Caco-2 (cell line): ENCODE measurements around the gene ATP6V0C. TPM values are rescaled to one million over a fixed set of nuclear protein-coding genes. Genes with fewer than 3 reads are reported as not detected.

Experiments used
- BruUV-seq: library from RNA; stranded (reverse); fragments of 400-500 nt; replicated peaks from 2 replicates; lab custom pipeline; 2021; lab: Mats Ljungman, UMichigan
- CTCF ChIA-PET: fragments of 300-600 bp; sonication (Branson Sonifier 250); formaldehyde crosslinking; loops from one replicate; lab custom pipeline; 2022; ENCODE audit warnings: antibody characterized with exemption; lab: Charles Lee
- POLR2A ChIA-PET: fragments of 300-600 bp; sonication (Branson Sonifier 250); formaldehyde crosslinking; loops from one replicate; lab custom pipeline; 2022; ENCODE audit warnings: antibody characterized with exemption; lab: Charles Lee
- DNase-seq, 2 experiments: peaks; one replicate each; pipeline versions ENCODE4 v3.0.0 to v3.0.0-alpha.2; 2020 to 2022
- H3K27me3 ChIP-seq: replicated peaks from 2 replicates; pipeline ENCODE4 v1.6.0; 2011; ENCODE audit warnings: low read length; ENCODE audit not compliant: control insufficient read depth, insufficient read depth
- H3K36me3 ChIP-seq: 2 replicates; pipeline ENCODE4 v1.5.1; 2011; ENCODE audit warnings: low read length; ENCODE audit not compliant: control insufficient read depth, insufficient read depth
- H3K4me1 ChIP-seq: fragments of 250-450 bp; sonication (Bioruptor Pico); 2 replicates; pipeline ENCODE4 v1.5.1; 2020; ENCODE audit warnings: mild to moderate bottlenecking
- H3K4me3 ChIP-seq: 2 replicates; pipeline ENCODE4 v1.5.1; 2011; ENCODE audit warnings: low read depth, mild to moderate bottlenecking, control low read depth, low read length
- H3K9me3 ChIP-seq: fragments of 250-450 bp; sonication (Bioruptor Pico); 2 replicates; pipeline ENCODE4 v1.5.1; 2020; ENCODE audit warnings: mild to moderate bottlenecking, moderate library complexity
- H3K27ac Mint-ChIP-seq: one replicate; pipeline ENCODE4 v1.8.0; 2022; ENCODE audit warnings: mixed read lengths; ENCODE audit not compliant: unreplicated experiment
- H3K27me3 Mint-ChIP-seq: one replicate; pipeline ENCODE4 v1.8.0; 2022; ENCODE audit warnings: mixed read lengths; ENCODE audit not compliant: insufficient read depth, unreplicated experiment
- H3K36me3 Mint-ChIP-seq: one replicate; pipeline ENCODE4 v1.8.0; 2022; ENCODE audit warnings: mild to moderate bottlenecking, mixed read lengths; ENCODE audit not compliant: insufficient read depth, unreplicated experiment
- H3K4me1 Mint-ChIP-seq: one replicate; pipeline ENCODE4 v1.8.0; 2022; ENCODE audit warnings: low read depth, mixed read lengths; ENCODE audit not compliant: unreplicated experiment
- H3K4me3 Mint-ChIP-seq: one replicate; pipeline ENCODE4 v1.8.0; 2022; ENCODE audit warnings: mild to moderate bottlenecking, moderate library complexity, mixed read lengths; ENCODE audit not compliant: unreplicated experiment
- H3K9me3 Mint-ChIP-seq: one replicate; pipeline ENCODE4 v1.8.0; 2022; ENCODE audit warnings: mixed read lengths; ENCODE audit not compliant: unreplicated experiment
- CTCF ChIP-seq, 2 experiments: fragments of 200-600 bp in 1 of 2; IDR thresholded peaks; 1 replicate in 1 of 2; 2 replicates in 1 of 2; pipeline versions ENCODE4 v1.5.1 to v1.8.0; 2011 to 2022; ENCODE audit warnings: antibody characterized with exemption in 1 of 2, control low read depth in 1 of 2, inconsistent platforms in 1 of 2, low read depth in 1 of 2, low read length in 1 of 2, mild to moderate bottlenecking in 1 of 2, moderate library complexity in 1 of 2; ENCODE audit not compliant: insufficient read depth in 1 of 2, severe bottlenecking in 1 of 2, unreplicated experiment in 1 of 2
- intact Hi-C: fragments of 100-400 bp; cut with micrococcal nuclease; formaldehyde crosslinking; loops from one replicate; pipeline ENCODE4 v1.10.0; 2022; ENCODE audit not compliant: unreplicated experiment
- total RNA-seq: library from RNA; stranded (reverse); gene quantifications from 2 replicates; pipeline ENCODE4 v1.2.3, GENCODE V29; 2022

Gene ATP6V0C
- total RNA-seq, 1 experiment from 2014 or later: 200 TPM

DNA sequence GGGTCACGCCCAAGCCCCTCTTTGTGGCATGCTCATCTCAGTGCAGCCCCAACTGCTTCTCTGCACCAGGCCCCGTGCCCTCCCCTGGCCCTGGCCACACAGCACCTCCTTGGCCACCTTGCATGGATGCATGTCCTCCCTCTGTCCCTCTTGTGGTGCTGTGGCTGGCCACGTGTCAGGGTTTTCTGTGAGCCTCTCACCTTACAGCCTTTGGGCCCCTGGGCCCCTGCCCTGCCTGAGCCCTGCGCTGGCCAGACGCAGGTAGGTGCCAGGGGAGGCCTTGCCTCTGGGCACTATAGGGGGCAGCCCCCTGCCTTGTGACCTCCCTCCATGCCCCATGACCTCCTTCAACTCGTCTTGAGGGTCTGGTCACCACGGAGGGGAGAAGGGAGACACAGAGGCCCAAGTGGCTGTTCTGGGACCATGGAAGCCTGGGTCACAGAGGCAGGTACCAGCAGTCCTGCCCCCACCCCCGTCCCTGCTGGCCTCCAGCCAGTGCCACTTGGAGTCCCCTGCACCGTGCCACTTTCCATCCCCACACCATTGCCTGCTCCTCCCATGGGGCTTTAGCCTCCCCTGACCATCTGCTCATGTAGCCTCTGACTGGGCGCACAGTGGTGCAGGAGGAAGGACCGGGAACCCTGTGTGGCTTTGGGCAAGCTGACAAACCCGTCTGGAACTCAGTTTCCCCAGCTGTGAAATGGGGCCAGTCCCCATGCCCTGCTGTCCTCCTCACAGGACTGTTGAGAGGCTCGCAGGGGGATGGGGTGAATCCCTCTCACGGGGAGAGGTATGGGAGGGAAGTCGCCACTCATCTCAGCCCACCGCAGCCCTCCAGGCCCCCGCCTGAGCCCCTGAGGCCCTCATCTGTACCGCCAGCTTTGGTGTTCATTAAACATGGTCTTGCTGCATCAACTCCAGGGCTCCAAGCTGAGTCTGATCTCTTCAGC, 11.5 kb upstream of the ATP6V0C start:
- ChIA-PET POLR2A (no interaction called here), CTCF (interaction anchor here (0.6 to 1.9 kb wide), 10 partner anchors 10 to 308 kb away, joined by 3 to 14 read pairs (median 6); partner anchors contain the start of genes AMDHD2, TBC1D24 and TEDC2)
- no peak for DNase-seq
- Mint-ChIP-seq H3K9me3 (no peaks in the 10 kb centered on the region), H3K4me3 (no peak overlapping the region), H3K36me3 (peaks cover 10% of the 10 kb centered on the region), H3K27ac (no peak overlapping the region), H3K27me3 (no peaks in the 10 kb centered on the region), H3K4me1 (peaks cover 6% of the 10 kb centered on the region)
- H3K4me3 ChIP-seq: no peak overlapping the region
- intact Hi-C loops: loop anchor here (2.0 to 10.0 kb wide), 4 partner anchors 27 to 307 kb away; partner anchors contain the start of genes ABCA3 and TBC1D24
- no TSS peak for BruUV-seq
- H3K9me3 ChIP-seq: no peaks in the 10 kb centered on the region
- H3K27me3 ChIP-seq: no peaks in the 10 kb centered on the region
- TF ChIP-seq CTCF (IDR thresholded peaks at IDR 0.05; ENCODE audit: insufficient read depth in 1 of 2, low read depth in 1 of 2, low read length in 1 of 2, severe bottlenecking in 1 of 2, unreplicated experiment in 1 of 2): no peak
- H3K36me3 ChIP-seq: no peaks in the 10 kb centered on the region
- H3K4me1 ChIP-seq: 0 out of 2 replicates have a peak, but pooled peaks cover 8% of the 10 kb centered on the region

DNA sequence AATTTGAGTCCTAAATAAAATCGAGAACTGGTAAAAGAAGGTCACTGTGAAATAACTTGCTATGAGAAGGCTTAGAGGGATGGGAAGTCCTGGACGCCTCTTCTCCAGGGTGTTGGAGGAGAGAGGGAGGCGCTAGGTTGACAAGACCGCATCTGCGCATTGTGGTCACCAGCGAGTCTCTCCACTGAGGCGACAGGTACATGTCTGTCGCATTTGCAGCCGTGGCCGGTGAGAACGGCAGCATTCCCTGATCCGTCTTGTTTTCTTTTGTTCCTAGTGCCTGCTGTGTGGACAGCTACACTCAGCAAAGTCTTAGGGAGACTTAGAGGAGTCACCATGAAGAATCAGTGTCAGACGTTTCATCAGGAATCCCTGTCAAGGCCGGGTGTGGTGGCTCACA, 8.1 kb upstream of the ATP6V0C start:
- Histone ChIP-seq H3K4me1 (0 out of 2 replicates have a peak, but pooled peaks cover 8% of the 10 kb centered on the region), H3K36me3 (no peaks in the 10 kb centered on the region), H3K4me3 (no peak overlapping the region), H3K27me3 (no peaks in the 10 kb centered on the region), H3K9me3 (no peaks in the 10 kb centered on the region)
- DNase-seq: no peak
- Mint-ChIP-seq H3K27me3 (no peaks in the 10 kb centered on the region), H3K27ac (no peak overlapping the region), H3K4me3 (no peak overlapping the region), H3K36me3 (peaks cover 4% of the 10 kb centered on the region), H3K9me3 (no peaks in the 10 kb centered on the region), H3K4me1 (no peaks in the 10 kb centered on the region)
- ChIA-PET POLR2A (no interaction called here), CTCF (no interaction called here)
- no peak for TF ChIP-seq CTCF (IDR thresholded peaks at IDR 0.05; ENCODE audit: insufficient read depth in 1 of 2, low read depth in 1 of 2, low read length in 1 of 2, severe bottlenecking in 1 of 2, unreplicated experiment in 1 of 2)
- no TSS peak for BruUV-seq
- intact Hi-C loops: loop anchor here (10.0 kb wide), 1 partner anchor 71 kb away; no protein-coding TSS in a partner anchor

DNA sequence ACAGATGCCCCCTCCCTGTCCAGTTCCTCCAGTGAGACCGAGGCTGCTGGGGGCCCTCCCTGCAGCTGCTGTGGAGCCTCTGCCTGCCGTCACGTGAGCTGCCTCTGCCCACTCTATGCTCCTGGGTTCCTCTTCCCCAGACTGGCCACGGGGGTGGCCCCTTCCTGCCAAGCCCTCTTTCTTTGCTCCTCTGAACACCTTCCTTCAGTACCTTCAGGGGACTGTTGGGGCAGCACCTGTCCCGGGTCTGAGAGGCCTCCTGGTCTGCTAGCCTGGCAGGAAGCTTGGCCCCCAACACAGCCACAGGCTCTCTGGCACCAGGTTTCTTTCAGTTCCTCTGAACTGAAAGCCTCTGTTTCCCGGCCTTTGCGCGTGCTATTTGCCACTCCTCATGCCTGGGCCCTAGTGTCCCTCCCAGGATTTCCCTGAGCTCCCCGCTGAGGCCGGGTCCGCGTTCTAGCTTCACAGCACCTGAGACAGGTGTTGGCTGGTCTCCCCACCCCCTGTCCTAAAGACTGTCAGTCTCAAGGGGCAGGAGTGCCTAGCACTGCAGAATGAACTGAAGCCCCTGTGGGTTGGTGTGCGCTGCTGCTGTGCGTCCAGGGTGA, 6.6 kb upstream of the ATP6V0C start:
- no peaks in the 10 kb centered on the region for H3K9me3 Mint-ChIP-seq
- H3K27ac Mint-ChIP-seq: no peak overlapping the region
- no peaks in the 10 kb centered on the region for H3K36me3 Mint-ChIP-seq
- H3K4me3 Mint-ChIP-seq: no peak overlapping the region
- no peak for TF ChIP-seq CTCF (IDR thresholded peaks at IDR 0.05; ENCODE audit: insufficient read depth in 1 of 2, low read depth in 1 of 2, low read length in 1 of 2, severe bottlenecking in 1 of 2, unreplicated experiment in 1 of 2)
- no TSS peak for BruUV-seq
- DNase-seq: no peak
- H3K4me1 Mint-ChIP-seq: no peaks in the 10 kb centered on the region
- ChIA-PET CTCF (no interaction called here), POLR2A (no interaction called here)
- no peaks in the 10 kb centered on the region for H3K9me3 ChIP-seq
- no peaks in the 10 kb centered on the region for H3K27me3 Mint-ChIP-seq
- 0 out of 2 replicates have a peak, but pooled peaks cover 8% of the 10 kb centered on the region for H3K4me1 ChIP-seq
- H3K36me3 ChIP-seq: no peaks in the 10 kb centered on the region
- intact Hi-C loops: loop anchor here (10.0 kb wide), 1 partner anchor 72 kb away; no protein-coding TSS in a partner anchor
- no peak overlapping the region for H3K4me3 ChIP-seq
- H3K27me3 ChIP-seq: no peaks in the 10 kb centered on the region
